Psoas muscle (tissue), 8 donors: ENCODE results near the gene HMCN2. TPM values are rescaled to one million over a fixed set of nuclear protein-coding genes. Genes with fewer than 3 reads are reported as not detected.

Experiments
- ATAC-seq, 4 donors: fragments of 200-7000 bp; cut with Tn5 transposase; one replicate each; pipeline ENCODE4 v1.9.1; 2020; ENCODE audit warnings: moderate library complexity in 3 of 4, mild to moderate bottlenecking in 2 of 4
- DNase-seq, 2 donors: peaks; one replicate each; pipeline ENCODE4 v3.0.0-alpha.2; 2020
- H3K27ac ChIP-seq: fragments of 200-600 bp; one replicate; pipeline ENCODE4 v1.8.0; 2022
- H3K27me3 ChIP-seq, 3 donors: fragments of 200-600 bp in 1 of 3; one replicate each; pipeline versions ENCODE4 v1.6.1 to v1.8.0; 2013 to 2022; ENCODE audit warnings: low read length in 2 of 3, mild to moderate bottlenecking in 2 of 3, moderate library complexity in 1 of 3; ENCODE audit not compliant: insufficient read depth in 3 of 3
- H3K36me3 ChIP-seq, 2 donors: fragments of 200-600 bp in 1 of 2; one replicate each; pipeline versions ENCODE4 v1.6.1 to v1.8.0; 2013 to 2022; ENCODE audit warnings: low read depth in 1 of 2, mild to moderate bottlenecking in 1 of 2, moderate library complexity in 1 of 2; ENCODE audit not compliant: insufficient read depth in 1 of 2
- H3K4me1 ChIP-seq: fragments of 200-600 bp; one replicate; pipeline ENCODE4 v1.8.0; 2022
- H3K4me3 ChIP-seq: fragments of 200-600 bp; one replicate; pipeline ENCODE4 v1.8.0; 2022; ENCODE audit warnings: mild to moderate bottlenecking
- H3K9me3 ChIP-seq: fragments of 200-600 bp; one replicate; pipeline ENCODE4 v1.8.0; 2022
- whole genome bisulfite sequencing, 3 donors: extraction: QIAGEN DNeasy Blood & Tissue Kit; methylation state at CpG; one replicate each; pipeline versions ENCODE4 v1.1.6 to v1.1.7; 2013; 5-methylcytosine and 5-hydroxymethylcytosine counted together
- intact Hi-C, 2 donors: fragments of 100-400 bp; cut with DNase I; formaldehyde crosslinking; loops; one replicate each; pipeline versions ENCODE4 v1.11.0 to v1.14.2; 2022
- polyA plus RNA-seq, 3 donors: library from polyadenylated mRNA; stranded (reverse); fragments of 200-250 nt; gene quantifications; one replicate each; pipeline ENCODE4 v1.2.3, GENCODE V29; 2013
- total RNA-seq, 4 donors: library from RNA; stranded (reverse); fragmentation: NEBNext Ultra II Directional in 2 of 4; extraction: Animal tissue kit (Norgen Biotek cat#: 25700) in 2 of 4; gene quantifications; one replicate each; pipeline versions ENCODE4 v1.2.1 to v1.2.4, GENCODE V29; 2021 to 2023
- TF ChIP-seq, protein P1 (sequence below): fragments of 200-600 bp; IDR thresholded peaks from one replicate; pipeline ENCODE4 v1.8.0; 2022; ENCODE audit warnings: antibody characterized with exemption
- donor health status: healthy with polysubstance abuse.
- donor health status: DM: no; HTN: no; CAD: no; lungs with moderate emphysema.
- donor health status: Bipolar disorder and iron deficiency.
- donor health status: healthy.
- donor health status: DM: yes; HTN: yes; CAD: no.
- donor health status: DM: no; HTN: no; CAD: no.
- donor health status: DM: no; HTN: no; CAD: no.
- donor health status: DM: yes; HTN: yes; CAD: no.

Gene HMCN2
- total and polyA plus RNA-seq, 7 donors: 3.6 to 13.2 (median 6.7) TPM

DNA sequence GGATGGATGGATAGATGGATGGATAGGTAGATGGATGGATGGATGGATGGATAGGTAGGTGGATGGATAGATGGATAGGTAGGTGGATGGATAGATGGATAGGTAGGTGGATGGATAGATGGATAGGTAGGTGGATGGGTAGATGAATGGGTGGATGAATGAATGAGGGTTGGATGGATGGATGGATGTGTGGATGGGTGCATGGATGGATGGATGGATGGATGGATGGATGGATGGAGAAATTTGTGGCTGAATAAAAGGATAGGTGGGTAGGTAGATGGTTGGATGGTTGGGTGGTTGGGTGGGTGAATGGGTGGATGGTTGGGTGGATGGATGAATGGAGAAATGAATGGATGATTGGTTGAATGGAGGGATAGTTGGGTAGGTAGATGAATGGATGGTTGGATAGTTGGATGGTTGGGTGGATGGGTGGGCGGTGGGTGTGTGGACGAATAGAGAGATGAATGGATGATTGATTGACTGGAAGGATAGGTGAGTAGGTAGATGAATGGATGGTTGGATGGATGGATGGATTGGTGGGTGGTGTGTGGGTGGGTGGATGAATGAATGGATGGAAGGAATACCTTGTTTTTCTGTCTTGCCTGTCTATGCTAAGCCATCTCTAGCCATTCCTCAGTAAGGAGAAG is 108.2 kb downstream of the HMCN2 start:
- DNase-seq (no peak), ATAC-seq (no peak)
- peaks cover 0 to 5% (median 0%) of the 10 kb centered on the region in 3 donors for H3K27me3 ChIP-seq
- H3K27ac ChIP-seq: no peak overlapping the region
- no peak overlapping the region for H3K4me3 ChIP-seq
- TF ChIP-seq, protein P1, sequence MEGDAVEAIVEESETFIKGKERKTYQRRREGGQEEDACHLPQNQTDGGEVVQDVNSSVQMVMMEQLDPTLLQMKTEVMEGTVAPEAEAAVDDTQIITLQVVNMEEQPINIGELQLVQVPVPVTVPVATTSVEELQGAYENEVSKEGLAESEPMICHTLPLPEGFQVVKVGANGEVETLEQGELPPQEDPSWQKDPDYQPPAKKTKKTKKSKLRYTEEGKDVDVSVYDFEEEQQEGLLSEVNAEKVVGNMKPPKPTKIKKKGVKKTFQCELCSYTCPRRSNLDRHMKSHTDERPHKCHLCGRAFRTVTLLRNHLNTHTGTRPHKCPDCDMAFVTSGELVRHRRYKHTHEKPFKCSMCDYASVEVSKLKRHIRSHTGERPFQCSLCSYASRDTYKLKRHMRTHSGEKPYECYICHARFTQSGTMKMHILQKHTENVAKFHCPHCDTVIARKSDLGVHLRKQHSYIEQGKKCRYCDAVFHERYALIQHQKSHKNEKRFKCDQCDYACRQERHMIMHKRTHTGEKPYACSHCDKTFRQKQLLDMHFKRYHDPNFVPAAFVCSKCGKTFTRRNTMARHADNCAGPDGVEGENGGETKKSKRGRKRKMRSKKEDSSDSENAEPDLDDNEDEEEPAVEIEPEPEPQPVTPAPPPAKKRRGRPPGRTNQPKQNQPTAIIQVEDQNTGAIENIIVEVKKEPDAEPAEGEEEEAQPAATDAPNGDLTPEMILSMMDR: no peak
- intact Hi-C loops: no loop called here
- H3K9me3 ChIP-seq: no peaks in the 10 kb centered on the region
- H3K36me3 ChIP-seq: no peaks in the 10 kb centered on the region
- 91 to 100% (median 96%) methylated on average over 2 of the region's 2 CpGs for WGBS, 3 donors
- no peaks in the 10 kb centered on the region for H3K4me1 ChIP-seq

DNA sequence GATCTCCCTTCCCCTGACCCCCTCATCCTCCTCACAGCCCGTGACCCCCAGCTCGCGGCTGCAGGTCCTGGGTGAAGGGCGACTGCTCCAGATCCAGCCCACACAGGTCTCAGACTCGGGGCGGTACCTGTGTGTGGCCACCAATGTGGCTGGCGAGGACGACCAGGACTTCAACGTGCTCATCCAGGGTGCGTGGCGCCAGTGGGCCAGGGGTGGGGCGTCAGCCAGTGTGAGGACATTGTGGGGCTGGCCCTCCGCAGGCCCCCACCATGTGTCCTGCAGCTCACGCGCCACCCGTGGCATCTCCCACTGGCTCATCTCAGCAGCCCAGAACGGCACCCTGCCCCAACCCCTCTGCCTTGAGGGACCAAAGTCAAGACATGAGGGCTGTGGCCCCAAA is 112.1 kb downstream of the HMCN2 start:
- H3K27ac ChIP-seq: no peak overlapping the region
- H3K36me3 ChIP-seq: no peaks in the 10 kb centered on the region
- DNase-seq (no peak), ATAC-seq (no peak)
- 80 to 93% (median 89%) methylated on average over 17 of the region's 17 CpGs for WGBS, 3 donors
- H3K4me3 ChIP-seq: no peak overlapping the region
- H3K4me1 ChIP-seq: no peaks in the 10 kb centered on the region
- H3K27me3 ChIP-seq: peaks cover 0 to 5% (median 0%) of the 10 kb centered on the region in 3 donors
- TF ChIP-seq, protein P1: no peak
- no peaks in the 10 kb centered on the region for H3K9me3 ChIP-seq
- intact Hi-C loops: loop anchor here in 1 of 2 donors (2.0 kb wide), 1 partner anchor 175 kb away; no protein-coding TSS in a partner anchor

DNA sequence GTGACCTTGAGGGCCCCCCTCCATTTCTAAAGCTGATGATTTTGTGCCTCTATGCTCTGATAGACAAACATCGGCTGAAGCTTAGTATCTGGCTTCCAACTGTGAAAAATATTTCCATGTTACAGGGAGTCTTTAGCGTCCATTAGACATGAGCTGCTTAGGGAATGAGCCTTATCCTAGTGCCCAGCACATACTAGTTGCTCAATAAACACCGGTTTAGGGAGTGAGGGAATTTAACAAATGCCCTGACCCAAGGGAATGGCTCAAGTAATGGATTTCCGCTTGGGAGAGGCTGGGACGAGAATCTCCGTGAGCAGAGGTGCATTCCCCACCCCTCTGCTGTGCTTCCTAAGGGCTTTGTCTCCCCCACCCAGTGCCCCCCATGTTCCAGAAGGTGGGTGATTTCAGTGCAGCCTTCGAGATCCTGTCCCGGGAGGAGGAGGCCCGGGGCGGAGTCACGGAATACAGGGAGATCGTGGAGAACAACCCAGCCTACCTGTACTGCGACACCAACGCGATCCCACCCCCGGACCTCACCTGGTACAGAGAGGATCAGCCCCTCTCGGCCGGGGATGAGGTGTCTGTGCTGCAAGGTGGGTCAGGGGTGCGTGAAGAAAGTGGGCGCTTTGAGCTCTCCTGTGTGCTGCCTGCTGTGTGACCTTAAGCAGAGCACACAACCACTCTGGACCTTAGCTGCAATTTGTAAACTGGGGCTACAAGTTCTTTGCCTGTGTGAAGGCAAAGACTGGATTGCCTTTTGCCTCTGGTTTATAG is 113.5 kb downstream of the HMCN2 start:
- ATAC-seq (no peak), DNase-seq (no peak)
- 84 to 89% (median 88%) methylated on average over 20 of the region's 20 CpGs for WGBS, 3 donors
- Histone ChIP-seq H3K4me1 (no peaks in the 10 kb centered on the region), H3K36me3 (no peaks in the 10 kb centered on the region), H3K27ac (no peak overlapping the region), H3K4me3 (no peak overlapping the region), H3K27me3 (peaks cover 0 to 5% (median 0%) of the 10 kb centered on the region in 3 donors), H3K9me3 (no peaks in the 10 kb centered on the region)
- TF ChIP-seq, protein P1: no peak
- intact Hi-C loops: no loop called here

GRCh38 chr9:130379649-130379970 is 114.0 kb downstream of the HMCN2 start:
- Histone ChIP-seq H3K27me3 (peaks cover 0 to 5% (median 0%) of the 10 kb centered on the region in 3 donors), H3K27ac (no peak overlapping the region), H3K4me3 (no peak overlapping the region), H3K9me3 (no peaks in the 10 kb centered on the region), H3K36me3 (no peaks in the 10 kb centered on the region), H3K4me1 (no peaks in the 10 kb centered on the region)
- ATAC-seq: no peak
- WGBS, 3 donors: 50 to 58% (median 50%) methylated on average over 5 of the region's 5 CpGs
- intact Hi-C loops: no loop called here
- no peak for DNase-seq
- TF ChIP-seq, protein P1: no peak
